HepG2 (cell line): ENCODE data around the gene ACTN4. TPM values are rescaled to one million over a fixed set of nuclear protein-coding genes. Genes with fewer than 3 reads are reported as not detected.
A peak's percentile ranks its signal among the peaks of the same experiment; 100 is the strongest.

Experiments
- ATAC-seq: fragments of 200-7000 bp; cut with Tn5 transposase; 3 replicates; pipeline ENCODE4 v1.9.1; 2020; ENCODE audit warnings: mild to moderate bottlenecking, moderate library complexity
- BruUV-seq: library from RNA; stranded (reverse); fragments of 400-500 nt; replicated peaks from 2 replicates; lab custom pipeline; 2021; lab: Mats Ljungman, UMichigan
- CTCF ChIA-PET: fragments of 300-600 bp; formaldehyde crosslinking; extraction: SDS; loops from one replicate; lab custom pipeline; 2021; ENCODE audit warnings: low total read pairs, inconsistent platforms, low intra/inter-chr PET ratio; lab: Yijun Ruan, JAX
- POLR2A ChIA-PET: fragments of 350-600 bp; sonication (Branson Sonifier 250); formaldehyde crosslinking; loops from one replicate; lab custom pipeline; 2020; ENCODE audit warnings: antibody characterized with exemption, inconsistent platforms; lab: Yijun Ruan, JAX
- DNase-seq: peaks from one replicate; pipeline ENCODE4 v3.0.0-alpha.2; 2015; ENCODE audit warnings: low spot score
- FAIRE-seq: peaks from 3 replicates; lab custom pipeline; 2011; peaks lifted over from hg19 to GRCh38; lab: Jason Lieb, UNC
- H2AFZ ChIP-seq: one replicate; pipeline ENCODE4 v1.6.1; 2011; ENCODE audit warnings: low read length, inconsistent platforms
- H3K27ac ChIP-seq: fragments of 300-600 bp; 3 replicates; pipeline ENCODE4 v1.8.0; 2011; ENCODE audit warnings: mixed run types, mild to moderate bottlenecking, mixed read lengths, low read length, inconsistent platforms; ENCODE audit not compliant: insufficient read depth; ENCODE audit errors: extremely low read length
- H3K27me3 ChIP-seq, 2 experiments: fragments of 200-600 bp in 1 of 2; 2 replicates in 1 of 2; 3 replicates in 1 of 2; pipeline versions ENCODE4 v1.6.0 to v1.8.0; 2011; ENCODE audit warnings: low read length in 2 of 2, mild to moderate bottlenecking in 2 of 2, moderate library complexity in 2 of 2, inconsistent platforms in 1 of 2; ENCODE audit not compliant: insufficient read depth in 2 of 2, control insufficient read depth in 1 of 2
- H3K36me3 ChIP-seq, 2 experiments: fragments of 200-600 bp in 1 of 2; replicated peaks in 1 of 2; 2 replicates in 1 of 2; 3 replicates in 1 of 2; pipeline versions ENCODE4 v1.5.1 to v1.8.0; 2011; ENCODE audit warnings: low read length in 2 of 2, inconsistent platforms in 1 of 2; ENCODE audit not compliant: insufficient read depth in 2 of 2, control insufficient read depth in 1 of 2
- H3K4me1 ChIP-seq: 2 replicates; pipeline ENCODE4 v1.5.1; 2012; ENCODE audit warnings: low read length, inconsistent platforms; ENCODE audit not compliant: insufficient read depth
- H3K4me2 ChIP-seq: 2 replicates; pipeline ENCODE4 v1.6.0; 2011; ENCODE audit warnings: low read depth, low read length, inconsistent platforms
- H3K4me3 ChIP-seq, 3 experiments: fragments of 200-600 bp in 1 of 3; sonication (generic), shearing (Covaris generic) in 1 of 3; replicated peaks in 1 of 3; 2 replicates each; pipeline ENCODE4 v1.5.1; 2011 to 2016; ENCODE audit warnings: low read length in 3 of 3, inconsistent platforms in 2 of 3, low read depth in 2 of 3, mild to moderate bottlenecking in 2 of 3, control low read depth in 1 of 3, mixed read lengths in 1 of 3; ENCODE audit not compliant: insufficient read depth in 1 of 3
- H3K79me2 ChIP-seq: one replicate; pipeline ENCODE4 v1.6.1; 2011; ENCODE audit warnings: low read length, inconsistent platforms; ENCODE audit not compliant: insufficient read depth
- H3K9ac ChIP-seq: 2 replicates; pipeline ENCODE4 v1.6.0; 2011; ENCODE audit warnings: mild to moderate bottlenecking, low read depth, low read length, inconsistent platforms; ENCODE audit not compliant: insufficient read depth
- H3K9me3 ChIP-seq: 2 replicates; pipeline ENCODE4 v1.5.1; 2012; ENCODE audit warnings: mild to moderate bottlenecking, low read length
- H4K20me1 ChIP-seq: 2 replicates; pipeline ENCODE4 v1.6.0; 2011; ENCODE audit warnings: inconsistent platforms, mild to moderate bottlenecking, low read length, moderate library complexity; ENCODE audit not compliant: insufficient read depth
- AGO2 ChIP-seq: fragments of 200-400 bp; formaldehyde crosslinking; optimal IDR thresholded peaks from 2 replicates; pipeline ENCODE3; 2017; ENCODE audit warnings: mild to moderate bottlenecking, low read depth, low read length, moderate library complexity
- CBX1 ChIP-seq: IDR thresholded peaks from one replicate; pipeline ENCODE4 v1.6.1; 2016; ENCODE audit warnings: antibody characterized with exemption, low read depth
- HNF4A ChIP-seq: sonication (generic); formaldehyde crosslinking; IDR thresholded peaks from 2 replicates; pipeline ENCODE4 v1.4.0; 2020; ENCODE audit warnings: missing genetic modification reagents
- MED13 ChIP-seq: sonication (generic); formaldehyde crosslinking; IDR thresholded peaks from 2 replicates; pipeline ENCODE4 v1.5.0; 2020; ENCODE audit warnings: missing genetic modification reagents
- POLR2A ChIP-seq, 2 experiments: IDR thresholded peaks; 2 replicates each; pipeline ENCODE4 v1.6.1; 2011; ENCODE audit warnings: low read depth in 2 of 2, low read length in 2 of 2, mild to moderate bottlenecking in 1 of 2, moderate library complexity in 1 of 2; ENCODE audit not compliant: insufficient read depth in 1 of 2
- RBM22 ChIP-seq: fragments of 200-400 bp; formaldehyde crosslinking; optimal IDR thresholded peaks from 2 replicates; pipeline ENCODE3; 2017; ENCODE audit warnings: mild to moderate bottlenecking, low read length, moderate library complexity
- SIN3A ChIP-seq: IDR thresholded peaks from 2 replicates; pipeline ENCODE4 v1.6.1; 2011; ENCODE audit warnings: low read depth, mild to moderate bottlenecking, control low read depth, low read length, borderline replicate concordance
- ZNF350 ChIP-seq: sonication (generic); formaldehyde crosslinking; IDR thresholded peaks from 2 replicates; pipeline ENCODE4 v1.4.0; 2020; ENCODE audit warnings: mild to moderate bottlenecking, low read depth, missing genetic modification reagents, borderline replicate concordance
- ZNF629 ChIP-seq: sonication (generic); formaldehyde crosslinking; conservative IDR thresholded peaks from 2 replicates; pipeline ENCODE4 v1.5.0; 2020; ENCODE audit warnings: missing genetic modification reagents
- ZNF883 ChIP-seq: sonication (generic); formaldehyde crosslinking; IDR thresholded peaks from 2 replicates; pipeline ENCODE4 v1.5.1; 2020; ENCODE audit warnings: mild to moderate bottlenecking, missing genetic modification reagents; ENCODE audit errors: not compliant biosample characterization
- ZSCAN31 ChIP-seq: sonication (generic); formaldehyde crosslinking; IDR thresholded peaks from 2 replicates; pipeline ENCODE4 v1.5.0; 2020; ENCODE audit warnings: low read depth, mild to moderate bottlenecking, missing genetic modification reagents
- WGBS: methylation state at CpG from one replicate; pipeline ENCODE4 v1.1.6; 2017; ENCODE audit warnings: low lambda C conversion rate; 5-methylcytosine and 5-hydroxymethylcytosine counted together
- in situ Hi-C: cut with HindIII; loops from 2 replicates; pipeline ENCODE4 v1.10.0; 2017; ENCODE audit warnings: low pct_unique_long_range_greater_than_20kb; ENCODE audit not compliant: extremely low pct_ligation_motif_present
- intact Hi-C: fragments of 100-400 bp; cut with micrococcal nuclease; formaldehyde crosslinking; loops from one replicate; pipeline ENCODE4 v1.10.0; 2022; ENCODE audit not compliant: unreplicated experiment
- polyA plus RNA-seq, 8 experiments: library from polyadenylated mRNA; depleted of rRNA in 3 of 8; stranded (reverse) in 7 of 8; unstranded in 1 of 8; fragments of >200 nt; fragmentation: Illumina TruSeq in 4 of 8; extraction: Trizol in 4 of 8; gene quantifications; 2 replicates each; pipeline versions ENCODE4 v1.2.1 to v1.2.3, GENCODE V29; 2011 to 2016; ENCODE audit warnings: low read depth in 4 of 8, missing spikeins in 1 of 8, mixed read lengths in 1 of 8; ENCODE audit not compliant: insufficient read depth in 1 of 8
- total RNA-seq, 5 experiments: library from RNA; depleted of rRNA; stranded (reverse); fragments of >200 nt; fragmentation: Illumina TruSeq; extraction: Trizol; gene quantifications; 2 replicates each; pipeline ENCODE4 v1.2.3, GENCODE V29; 2016; ENCODE audit warnings: low read depth in 1 of 5
- TF ChIP-seq, protein P1 (sequence below): IDR thresholded peaks from 2 replicates; pipeline ENCODE4 v1.6.1; 2012; ENCODE audit warnings: inconsistent platforms
- TF ChIP-seq, protein P2 (sequence below): sonication (generic); formaldehyde crosslinking; IDR thresholded peaks from 2 replicates; pipeline ENCODE4 v1.5.1; 2020; ENCODE audit warnings: mild to moderate bottlenecking, missing genetic modification reagents, moderate library complexity
- TF ChIP-seq, protein P3 (sequence below): sonication (generic); formaldehyde crosslinking; IDR thresholded peaks from 2 replicates; pipeline ENCODE4 v1.8.0; 2022; ENCODE audit warnings: mild to moderate bottlenecking, missing genetic modification reagents, moderate library complexity

ACTN4 gene
- total and polyA plus RNA-seq, 2 of the 13 experiments (the other 11 are each of a cell fraction or from before 2014, with no cell fraction given) = 171 to 192 TPM

DNA sequence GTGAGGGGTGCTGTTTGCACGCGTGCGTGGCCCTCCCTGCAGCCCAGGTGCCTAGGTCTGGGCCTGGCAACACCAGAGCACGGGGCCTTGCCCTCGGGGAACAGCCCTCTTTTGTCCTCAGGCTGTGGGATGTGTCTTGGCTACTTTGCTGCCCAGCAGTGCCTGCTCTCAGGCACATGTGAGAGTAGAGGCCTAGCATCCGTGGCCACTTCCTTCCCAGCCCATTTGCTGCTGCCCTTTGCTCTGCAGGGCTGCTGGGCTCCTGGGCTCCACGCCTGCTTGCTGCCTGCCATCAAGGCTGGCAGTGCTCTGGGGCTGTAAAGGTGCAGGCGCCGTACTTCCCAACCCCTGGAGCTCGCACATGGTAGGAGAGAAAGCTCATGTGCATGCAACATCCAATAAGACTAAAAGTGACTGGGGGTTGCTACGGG lies 50.2 kb downstream of the ACTN4 start:
- in situ Hi-C loops (no loop called here), intact Hi-C loops (no loop called here)
- DNase-seq = no peak
- H3K9ac ChIP-seq = no peak overlapping the region
- peak overlapping the region; percentile 42 for H3K27ac ChIP-seq
- BruUV-seq = no TSS peak
- WGBS = 90% methylated on average over 7 of the region's 11 CpGs
- H3K9me3 ChIP-seq = no peaks in the 10 kb centered on the region
- POLR2A ChIA-PET = interaction anchor here (1.3 kb wide), 1 partner anchor 12 kb away, joined by 4 read pairs; no protein-coding TSS in a partner anchor
- H3K36me3 ChIP-seq = peaks cover 27 to 54% of the 10 kb centered on the region in 2 experiments
- no peak overlapping the region for H2AFZ ChIP-seq
- no peaks in the 10 kb centered on the region for H3K27me3 ChIP-seq
- TF ChIP-seq MED13 (CRISPR knock-in tag) = no peak
- TF ChIP-seq, protein P1, sequence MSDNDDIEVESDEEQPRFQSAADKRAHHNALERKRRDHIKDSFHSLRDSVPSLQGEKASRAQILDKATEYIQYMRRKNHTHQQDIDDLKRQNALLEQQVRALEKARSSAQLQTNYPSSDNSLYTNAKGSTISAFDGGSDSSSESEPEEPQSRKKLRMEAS = no peak
- no peak for TF ChIP-seq CBX1
- TF ChIP-seq, protein P2, sequence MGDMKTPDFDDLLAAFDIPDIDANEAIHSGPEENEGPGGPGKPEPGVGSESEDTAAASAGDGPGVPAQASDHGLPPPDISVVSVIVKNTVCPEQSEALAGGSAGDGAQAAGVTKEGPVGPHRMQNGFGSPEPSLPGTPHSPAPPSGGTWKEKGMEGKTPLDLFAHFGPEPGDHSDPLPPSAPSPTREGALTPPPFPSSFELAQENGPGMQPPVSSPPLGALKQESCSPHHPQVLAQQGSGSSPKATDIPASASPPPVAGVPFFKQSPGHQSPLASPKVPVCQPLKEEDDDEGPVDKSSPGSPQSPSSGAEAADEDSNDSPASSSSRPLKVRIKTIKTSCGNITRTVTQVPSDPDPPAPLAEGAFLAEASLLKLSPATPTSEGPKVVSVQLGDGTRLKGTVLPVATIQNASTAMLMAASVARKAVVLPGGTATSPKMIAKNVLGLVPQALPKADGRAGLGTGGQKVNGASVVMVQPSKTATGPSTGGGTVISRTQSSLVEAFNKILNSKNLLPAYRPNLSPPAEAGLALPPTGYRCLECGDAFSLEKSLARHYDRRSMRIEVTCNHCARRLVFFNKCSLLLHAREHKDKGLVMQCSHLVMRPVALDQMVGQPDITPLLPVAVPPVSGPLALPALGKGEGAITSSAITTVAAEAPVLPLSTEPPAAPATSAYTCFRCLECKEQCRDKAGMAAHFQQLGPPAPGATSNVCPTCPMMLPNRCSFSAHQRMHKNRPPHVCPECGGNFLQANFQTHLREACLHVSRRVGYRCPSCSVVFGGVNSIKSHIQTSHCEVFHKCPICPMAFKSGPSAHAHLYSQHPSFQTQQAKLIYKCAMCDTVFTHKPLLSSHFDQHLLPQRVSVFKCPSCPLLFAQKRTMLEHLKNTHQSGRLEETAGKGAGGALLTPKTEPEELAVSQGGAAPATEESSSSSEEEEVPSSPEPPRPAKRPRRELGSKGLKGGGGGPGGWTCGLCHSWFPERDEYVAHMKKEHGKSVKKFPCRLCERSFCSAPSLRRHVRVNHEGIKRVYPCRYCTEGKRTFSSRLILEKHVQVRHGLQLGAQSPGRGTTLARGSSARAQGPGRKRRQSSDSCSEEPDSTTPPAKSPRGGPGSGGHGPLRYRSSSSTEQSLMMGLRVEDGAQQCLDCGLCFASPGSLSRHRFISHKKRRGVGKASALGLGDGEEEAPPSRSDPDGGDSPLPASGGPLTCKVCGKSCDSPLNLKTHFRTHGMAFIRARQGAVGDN (CRISPR knock-in tag) = peak; percentile 53
- TF ChIP-seq ZNF883 = peak; percentile 37
- no peak for TF ChIP-seq ZNF350
- peak; percentile 87 for TF ChIP-seq RBM22
- TF ChIP-seq HNF4A = 0 out of 2 replicates have a peak, but pooled peaks have one; percentile 15
- peak; percentile 54; the same call in 1 of the 2 replicates for TF ChIP-seq ZNF629 (CRISPR knock-in tag)
- TF ChIP-seq, protein P3, sequence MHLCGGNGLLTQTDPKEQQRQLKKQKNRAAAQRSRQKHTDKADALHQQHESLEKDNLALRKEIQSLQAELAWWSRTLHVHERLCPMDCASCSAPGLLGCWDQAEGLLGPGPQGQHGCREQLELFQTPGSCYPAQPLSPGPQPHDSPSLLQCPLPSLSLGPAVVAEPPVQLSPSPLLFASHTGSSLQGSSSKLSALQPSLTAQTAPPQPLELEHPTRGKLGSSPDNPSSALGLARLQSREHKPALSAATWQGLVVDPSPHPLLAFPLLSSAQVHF (CRISPR knock-in tag) = 0 out of 2 replicates have a peak, but pooled peaks have one; percentile 38
- peak in 1 of 2 experiments; percentile 18; a peak in 1 of 4 replicates for TF ChIP-seq POLR2A (IDR thresholded peaks at IDR 0.05; ENCODE audit: insufficient read depth in 1 of 2, low read depth in 2 of 2, low read length in 2 of 2)
- TF ChIP-seq AGO2 = peak; percentile 80
- no peak for TF ChIP-seq SIN3A
- no peak for TF ChIP-seq ZSCAN31
- TF ChIP-seq, all 625 proteins: peak for 8
- CTCF ChIA-PET = no interaction called here
- Histone ChIP-seq H3K4me3 (no peak overlapping the region), H4K20me1 (peaks cover 10% of the 10 kb centered on the region; the same call in 1 of the 2 replicates), H3K4me2 (no peak overlapping the region), H3K79me2 (peaks cover 85% of the 10 kb centered on the region), H3K4me1 (peaks cover 100% of the 10 kb centered on the region)
- ATAC-seq (no peak), FAIRE-seq (no peak)
